GM18505 (cell line): ENCODE measurements around the gene BCL10.

Experiments used
- ATAC-seq: cut with Tn5 transposase; IDR thresholded peaks from one replicate; pipeline ENCODE4 v1.9.1; 2021; ENCODE audit not compliant: unreplicated experiment
- POLR2A ChIP-seq: IDR thresholded peaks from 4 replicates; pipeline ENCODE4 v1.6.1; 2011; ENCODE audit warnings: borderline replicate concordance; ENCODE audit not compliant: insufficient read depth, insufficient read length; ENCODE audit errors: extremely low read depth

BCL10 gene

GRCh38 chr1:85283475-85284199 is 7.2 kb upstream of the BCL10 start:
- no peak for ATAC-seq
- no peak for TF ChIP-seq POLR2A

- ATAC-seq = no peak
- no peak for TF ChIP-seq POLR2A
Measured at GRCh38 chr1:85282424-85282823, 6.0 kb upstream of the BCL10 start.

DNA sequence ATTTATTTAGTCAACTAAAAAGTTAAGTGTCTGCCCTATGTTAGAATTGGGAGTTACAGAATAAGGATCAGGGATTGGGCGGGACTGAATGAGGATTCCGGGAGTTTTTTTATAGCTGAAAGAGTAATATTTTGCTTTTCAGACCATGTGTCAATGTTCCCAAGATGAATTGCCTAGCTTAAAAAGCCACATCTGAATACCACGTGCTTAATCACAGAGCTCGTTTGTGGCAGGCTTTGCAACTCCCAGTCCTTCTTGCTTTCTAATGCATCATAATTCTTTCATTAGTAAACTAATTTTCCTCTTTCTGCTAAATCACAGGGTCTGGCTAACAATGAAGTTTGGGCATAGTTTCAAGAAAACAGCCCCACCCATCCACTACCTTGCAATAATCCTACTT is 4.2 kb upstream of the BCL10 start:
- TF ChIP-seq POLR2A = no peak
- ATAC-seq = no peak

DNA sequence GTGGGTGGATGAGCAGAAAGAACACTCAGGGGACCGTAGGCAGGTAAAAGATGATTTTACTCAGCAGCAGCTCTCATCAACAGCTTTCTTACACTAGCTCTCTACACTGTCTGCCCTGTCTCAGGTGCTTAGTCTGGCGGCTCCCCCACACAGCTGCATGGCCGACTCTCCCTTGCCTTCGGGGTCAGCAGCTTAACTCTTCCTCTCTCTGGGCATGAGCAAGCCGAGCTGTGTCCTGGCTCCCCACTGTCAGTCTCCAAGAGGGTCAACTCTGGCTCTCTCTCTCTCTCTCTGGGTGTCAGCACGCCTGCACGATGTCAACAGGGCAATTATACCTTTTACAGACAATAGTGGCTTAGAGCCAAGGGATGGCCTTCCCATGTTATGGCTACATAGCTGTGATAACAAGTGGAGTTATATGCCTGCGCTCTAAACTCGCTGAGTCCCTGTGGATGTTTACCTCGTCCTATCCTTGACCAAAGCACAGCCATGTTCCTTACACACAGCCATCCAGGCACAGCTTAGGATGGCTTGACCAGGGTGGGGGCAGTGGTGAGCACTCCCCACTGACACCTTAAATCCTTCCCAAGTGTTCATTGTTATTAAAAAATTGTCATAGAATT is 3.1 kb upstream of the BCL10 start:
- TF ChIP-seq POLR2A = no peak
- no peak for ATAC-seq

DNA sequence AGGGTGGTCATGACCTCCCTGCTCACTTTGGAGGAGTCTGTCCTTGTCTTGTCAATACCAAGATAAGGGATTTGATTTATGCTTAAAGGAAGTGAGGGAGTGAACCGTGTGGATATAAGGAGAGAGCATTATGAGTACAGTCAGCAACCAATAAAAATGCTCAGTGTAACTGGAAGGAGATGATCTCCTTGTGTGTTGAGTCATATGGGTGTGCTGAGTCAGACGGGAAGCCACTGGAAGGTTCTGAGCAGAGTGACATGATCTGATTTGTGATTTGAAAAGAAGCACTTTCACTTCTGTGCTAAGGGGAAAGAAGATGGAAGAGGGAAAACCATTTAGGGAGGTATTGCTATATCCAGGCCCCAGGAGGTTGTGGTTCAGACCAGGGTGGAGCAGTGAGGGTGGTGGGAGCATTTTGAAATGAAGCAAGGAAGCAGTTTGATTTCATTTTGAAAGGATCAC is 2.5 kb upstream of the BCL10 start:
- ATAC-seq = no peak
- no peak for TF ChIP-seq POLR2A

GRCh38 chr1:85277802-85278201 is 1.4 kb upstream of the BCL10 start:
- no peak for TF ChIP-seq POLR2A
- no peak for ATAC-seq

GRCh38 chr1:85276978-85277639 is 677 bp upstream of the BCL10 start:
- no peak for TF ChIP-seq POLR2A
- ATAC-seq = no peak

DNA sequence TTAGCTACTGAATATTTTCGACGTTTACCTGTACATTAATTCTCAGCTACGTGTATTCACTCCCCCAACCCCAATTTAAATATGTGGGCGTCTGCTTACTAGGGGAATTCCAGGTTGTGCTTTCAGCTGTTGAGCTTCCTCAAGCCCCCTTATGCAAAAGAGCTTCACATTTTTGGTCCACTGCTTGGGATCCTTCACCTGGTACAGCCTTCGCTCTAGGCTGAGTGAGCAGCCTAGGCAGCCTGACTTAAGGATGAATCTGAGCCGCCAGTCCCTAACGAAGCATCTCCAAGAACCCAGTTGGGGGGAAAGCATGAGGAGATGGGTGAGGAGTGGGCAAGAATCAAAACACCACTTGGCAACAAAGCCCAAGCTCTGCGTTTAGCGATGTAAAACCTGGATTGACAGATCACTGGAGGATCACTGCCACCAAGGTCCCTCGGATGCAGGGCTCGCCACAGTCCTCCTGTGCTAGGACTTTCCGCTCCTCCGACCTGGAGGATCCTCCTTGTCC is 674 bp downstream of the BCL10 start:
- TF ChIP-seq POLR2A = peak; percentile 67
- ATAC-seq = no peak

GRCh38 chr1:85274969-85275453 is 1.4 kb downstream of the BCL10 start:
- TF ChIP-seq POLR2A = no peak
- no peak for ATAC-seq

DNA sequence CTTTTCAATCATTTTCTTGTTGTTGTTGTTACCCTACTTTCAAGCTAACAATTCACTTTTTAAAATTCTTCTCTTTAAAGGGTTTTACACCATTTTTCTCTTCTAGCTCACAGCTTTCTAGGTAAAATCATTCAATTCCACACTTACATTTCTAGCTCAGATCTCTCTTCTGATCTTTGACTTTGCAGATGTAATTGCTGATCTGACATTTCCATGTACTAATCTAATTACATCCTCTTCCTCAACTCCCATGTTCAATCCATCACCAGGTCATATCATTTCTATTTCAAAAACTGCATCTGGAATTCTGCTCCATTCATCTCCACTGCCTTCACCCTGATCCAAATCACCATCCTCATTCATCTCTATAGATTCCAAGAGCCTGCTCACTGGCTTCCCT is 3.0 kb downstream of the BCL10 start:
- ATAC-seq = no peak

DNA sequence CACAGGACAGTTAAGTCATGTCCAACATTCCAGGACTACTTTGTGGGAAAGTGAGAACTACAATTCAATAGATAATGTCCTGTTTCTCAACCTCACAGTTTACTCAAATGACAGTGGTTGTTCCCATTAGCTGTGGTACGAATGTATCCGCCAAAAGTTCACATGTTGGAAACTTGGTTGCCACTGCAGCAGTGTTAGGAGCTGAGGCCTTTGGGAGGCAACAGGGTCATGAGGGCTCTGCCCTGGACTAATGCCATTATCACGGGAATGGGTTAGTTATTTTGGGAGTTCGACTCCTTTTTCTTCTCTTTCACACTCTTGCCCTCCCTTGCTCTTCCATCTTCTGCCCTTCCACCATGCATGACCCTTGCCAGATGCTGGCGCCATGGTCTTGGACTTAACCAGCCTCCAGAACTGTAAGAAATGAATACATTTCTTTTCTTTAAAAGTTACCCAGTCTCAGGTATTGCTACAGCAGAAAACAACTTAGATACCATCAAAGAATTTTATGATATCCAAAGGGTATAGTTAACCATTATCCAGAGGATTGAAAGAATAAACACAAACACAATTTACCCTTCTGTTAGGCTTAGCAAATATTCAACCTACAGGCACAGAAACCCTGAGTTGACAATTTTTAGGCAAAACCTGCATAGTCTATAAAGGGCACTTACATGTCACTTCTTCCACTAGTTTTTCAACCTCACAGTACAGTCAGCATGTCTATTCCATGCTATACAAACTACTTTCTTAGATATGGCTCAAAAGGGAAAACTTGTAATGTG is 7.4 kb downstream of the BCL10 start:
- TF ChIP-seq POLR2A = no peak
- no peak for ATAC-seq

More for the DNA sequence above, 3.0 kb downstream of the BCL10 start:
- no peak for TF ChIP-seq POLR2A

GRCh38 chr1:85267313-85267712 is 9.1 kb downstream of the BCL10 start:
- no peak for ATAC-seq
- TF ChIP-seq POLR2A = no peak

DNA sequence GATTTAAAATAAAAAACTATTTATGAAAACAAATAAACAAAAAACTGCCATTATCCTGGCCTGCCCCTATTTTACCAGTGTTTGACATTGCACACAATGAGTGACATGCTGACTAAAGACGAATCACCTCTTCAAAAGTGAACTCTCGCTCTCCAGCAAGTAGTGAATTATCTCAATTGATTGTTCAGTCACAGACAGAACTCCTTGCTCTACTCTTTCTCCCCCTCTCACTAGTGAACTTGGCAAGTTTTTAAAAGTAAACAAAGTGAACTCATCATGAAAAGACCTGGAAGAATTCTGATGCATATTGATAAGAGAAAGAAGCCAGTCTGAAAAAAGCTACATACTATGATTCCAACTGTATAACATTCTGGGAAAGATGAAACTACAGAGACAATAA is 12.3 kb downstream of the BCL10 start:
- no peak for TF ChIP-seq POLR2A
- ATAC-seq = no peak
